HCT116 (cell line): ENCODE measurements around the gene THRB. TPM values are rescaled to one million over a fixed set of nuclear protein-coding genes. Genes with fewer than 3 reads are reported as not detected.

ENCODE experiments used
- ATAC-seq: fragments of 200-7000 bp; cut with Tn5 transposase; 2 replicates; pipeline ENCODE4 v1.9.1; 2020; ENCODE audit warnings: mild to moderate bottlenecking, moderate library complexity
- BruUV-seq: library from RNA; stranded (reverse); fragments of 400-500 nt; replicated peaks from 2 replicates; lab custom pipeline; 2021; lab: Mats Ljungman, UMichigan
- CTCF ChIA-PET: fragments of 300-600 bp; sonication (Branson Sonifier 250); formaldehyde crosslinking; loops from one replicate; lab custom pipeline; 2021; ENCODE audit warnings: antibody characterized with exemption; lab: Charles Lee
- POLR2A ChIA-PET: fragments of 300-600, 350-600 bp; sonication (Branson Sonifier 250); formaldehyde crosslinking; loops from one replicate; lab custom pipeline; 2021; ENCODE audit warnings: antibody characterized with exemption; lab: Charles Lee
- RAD21 ChIA-PET, 2 experiments: fragments of 300-600 bp; sonication (Branson Sonifier 250); formaldehyde crosslinking; loops; one replicate each; lab custom pipeline; 2023; ENCODE audit warnings: low total read pairs in 2 of 2; ENCODE audit not compliant: uncharacterized antibody in 2 of 2, unreplicated experiment in 2 of 2, low non-redundant PET in 1 of 2; lab: Charles Lee
- DNase-seq: peaks from one replicate; pipeline ENCODE4 v3.0.0-alpha.2; 2010; ENCODE audit warnings: low read depth, low spot score
- H2AFZ ChIP-seq: fragments of 200-600 bp; shearing (Covaris generic), sonication (generic); 2 replicates; pipeline ENCODE4 v1.6.1; 2017; ENCODE audit warnings: low read depth, mixed run types, mixed read lengths, antibody characterized with exemption, low read length; ENCODE audit not compliant: poor library complexity, severe bottlenecking
- H3K27ac ChIP-seq: 2 replicates; pipeline ENCODE4 v1.5.1; 2012; ENCODE audit warnings: low read depth, low read length
- H3K27me3 ChIP-seq: fragments of 200-600 bp; sonication (generic); 2 replicates; pipeline ENCODE4 v1.6.1; 2016; ENCODE audit warnings: mixed run types, low read length, mixed read lengths; ENCODE audit not compliant: insufficient read depth
- H3K36me3 ChIP-seq, 2 experiments: fragments of 200-500 bp in 1 of 2; fragments of 200-600 bp in 1 of 2; sonication (Bioruptor generic) in 1 of 2; sonication (generic) in 1 of 2; 2 replicates each; pipeline versions ENCODE4 v1.5.1 to v1.6.1; 2014 to 2016; ENCODE audit warnings: low read length in 2 of 2, inconsistent platforms in 1 of 2, mixed read lengths in 1 of 2, mixed run types in 1 of 2; ENCODE audit not compliant: insufficient read depth in 2 of 2, control insufficient read depth in 1 of 2
- H3K4me1 ChIP-seq, 2 experiments: fragments of 200-600 bp in 1 of 2; sonication (generic) in 1 of 2; 2 replicates each; pipeline versions ENCODE4 v1.5.1 to v1.6.1; 2012 to 2017; ENCODE audit warnings: low read length in 2 of 2, inconsistent platforms in 1 of 2, mild to moderate bottlenecking in 1 of 2, mixed read lengths in 1 of 2, mixed run types in 1 of 2, moderate library complexity in 1 of 2; ENCODE audit not compliant: insufficient read depth in 2 of 2, control insufficient read depth in 1 of 2
- H3K4me2 ChIP-seq: fragments of 200-600 bp; sonication (generic); 2 replicates; pipeline ENCODE4 v1.6.1; 2017; ENCODE audit warnings: mixed run types, low read length, mixed read lengths
- H3K4me3 ChIP-seq, 2 experiments: fragments of 200-600 bp in 1 of 2; sonication (generic) in 1 of 2; replicated peaks in 1 of 2; 2 replicates each; pipeline ENCODE4 v1.5.1; 2011 to 2016; ENCODE audit warnings: low read length in 2 of 2, control low read depth in 1 of 2, low read depth in 1 of 2, mild to moderate bottlenecking in 1 of 2, mixed read lengths in 1 of 2, mixed run types in 1 of 2
- H3K79me2 ChIP-seq: fragments of 200-600 bp; sonication (generic); 2 replicates; pipeline ENCODE4 v1.6.1; 2017; ENCODE audit warnings: mild to moderate bottlenecking, mixed run types, low read length, moderate library complexity, mixed read lengths; ENCODE audit not compliant: insufficient read depth
- H3K9ac ChIP-seq: fragments of 200-600 bp; sonication (generic); 2 replicates; pipeline ENCODE4 v1.6.1; 2016; ENCODE audit warnings: low read length, mixed read lengths
- H3K9me2 ChIP-seq: fragments of 200-600 bp; sonication (generic), shearing (Covaris generic); 2 replicates; pipeline ENCODE4 v1.6.1; 2017; ENCODE audit warnings: mixed run types, mild to moderate bottlenecking, moderate library complexity; ENCODE audit not compliant: insufficient read depth
- H3K9me3 ChIP-seq, 2 experiments: fragments of 200-500 bp in 1 of 2; fragments of 200-600 bp in 1 of 2; sonication (Bioruptor generic) in 1 of 2; sonication (generic) in 1 of 2; 2 replicates each; pipeline ENCODE4 v1.6.1; 2014 to 2017; ENCODE audit warnings: low read length in 2 of 2, mixed read lengths in 2 of 2, inconsistent platforms in 1 of 2, low read depth in 1 of 2, mild to moderate bottlenecking in 1 of 2, mixed run types in 1 of 2, moderate library complexity in 1 of 2; ENCODE audit not compliant: control insufficient read depth in 1 of 2, insufficient read depth in 1 of 2
- H4K20me1 ChIP-seq: fragments of 200-600 bp; sonication (generic), shearing (Covaris generic); 2 replicates; pipeline ENCODE4 v1.6.1; 2017; ENCODE audit warnings: mixed run types, mild to moderate bottlenecking, moderate library complexity; ENCODE audit not compliant: insufficient read depth
- CBX3 ChIP-seq: IDR thresholded peaks from 2 replicates; pipeline ENCODE4 v1.6.1; 2012; ENCODE audit warnings: low read depth
- CEBPB ChIP-seq: IDR thresholded peaks from 2 replicates; pipeline ENCODE4 v1.6.1; 2012; ENCODE audit warnings: low read depth
- ELF1 ChIP-seq: IDR thresholded peaks from 2 replicates; pipeline ENCODE4 v1.6.1; 2012; ENCODE audit warnings: low read depth, borderline replicate concordance
- EZH2 ChIP-seq: fragments of 200-600 bp; sonication (generic); IDR thresholded peaks from 2 replicates; pipeline ENCODE4 v1.6.1; 2017; ENCODE audit warnings: antibody characterized with exemption, mixed run types
- EZH2phosphoT487 ChIP-seq: fragments of 200-600 bp; IDR thresholded peaks from 2 replicates; pipeline ENCODE4 v1.6.1; 2018; ENCODE audit warnings: antibody characterized with exemption, borderline replicate concordance
- FOSL1 ChIP-seq: IDR thresholded peaks from 2 replicates; pipeline ENCODE4 v1.6.1; 2012; ENCODE audit warnings: low read depth
- JUND ChIP-seq: IDR thresholded peaks from 2 replicates; pipeline ENCODE4 v1.6.1; 2012
- POLR2A ChIP-seq: IDR thresholded peaks from 2 replicates; pipeline ENCODE4 v1.7.0; 2011; ENCODE audit warnings: borderline replicate concordance; ENCODE audit not compliant: insufficient read depth, insufficient read length; ENCODE audit errors: extremely low read depth
- POLR2AphosphoS5 ChIP-seq: IDR thresholded peaks from 2 replicates; pipeline ENCODE4 v1.6.1; 2011; ENCODE audit warnings: mild to moderate bottlenecking, low read depth, low read length, moderate library complexity
- RAD21 ChIP-seq: IDR thresholded peaks from 2 replicates; pipeline ENCODE4 v1.6.1; 2012; ENCODE audit warnings: low read depth, mild to moderate bottlenecking
- SRF ChIP-seq: IDR thresholded peaks from 2 replicates; pipeline ENCODE4 v1.6.1; 2012; ENCODE audit warnings: low read depth
- TCF7L2 ChIP-seq: IDR thresholded peaks from 2 replicates; pipeline ENCODE4 v1.7.0; 2011; ENCODE audit warnings: borderline replicate concordance, inconsistent platforms; ENCODE audit not compliant: insufficient read depth, insufficient read length; ENCODE audit errors: extremely low read depth
- ZFX ChIP-seq: fragments of 450-650 bp; IDR thresholded peaks from 2 replicates; pipeline ENCODE4 v1.6.1; 2017
- ZNF274 ChIP-seq: fragments of 200-500 bp; sonication (Bioruptor generic); IDR thresholded peaks from 2 replicates; pipeline ENCODE4 v1.6.1; 2014; ENCODE audit warnings: mild to moderate bottlenecking, low read depth, low read length, inconsistent platforms
- intact Hi-C: fragments of 100-400 bp; cut with micrococcal nuclease; formaldehyde crosslinking; loops from 2 replicates; pipeline ENCODE4 v1.10.0; 2022
- total RNA-seq: library from RNA; stranded (reverse); gene quantifications from one replicate; pipeline ENCODE4 v1.2.1, GENCODE V29; 2021; ENCODE audit not compliant: unreplicated experiment
- TF ChIP-seq, protein P1 (sequence below), 3 experiments: fragments of 200-600 bp in 1 of 3; sonication (generic) in 1 of 3; IDR thresholded peaks in 2 of 3; conservative IDR thresholded peaks in 1 of 3; 2 replicates each; pipeline ENCODE4 v1.5.1; 2012 to 2017; ENCODE audit warnings: low read depth in 2 of 3, low read length in 2 of 3, antibody characterized with exemption in 1 of 3, borderline replicate concordance in 1 of 3, control low read depth in 1 of 3, mild to moderate bottlenecking in 1 of 3, mixed read lengths in 1 of 3, mixed run types in 1 of 3, moderate library complexity in 1 of 3; ENCODE audit not compliant: insufficient read depth in 1 of 3
- TF ChIP-seq, protein P2 (sequence below): IDR thresholded peaks from 2 replicates; pipeline ENCODE4 v1.6.1; 2012; ENCODE audit warnings: low read depth
- TF ChIP-seq, protein P3 (sequence below): IDR thresholded peaks from 2 replicates; pipeline ENCODE4 v1.6.1; 2012

THRB gene
- total RNA-seq, 1 experiment from 2014 or later, result 2.5 TPM

DNA sequence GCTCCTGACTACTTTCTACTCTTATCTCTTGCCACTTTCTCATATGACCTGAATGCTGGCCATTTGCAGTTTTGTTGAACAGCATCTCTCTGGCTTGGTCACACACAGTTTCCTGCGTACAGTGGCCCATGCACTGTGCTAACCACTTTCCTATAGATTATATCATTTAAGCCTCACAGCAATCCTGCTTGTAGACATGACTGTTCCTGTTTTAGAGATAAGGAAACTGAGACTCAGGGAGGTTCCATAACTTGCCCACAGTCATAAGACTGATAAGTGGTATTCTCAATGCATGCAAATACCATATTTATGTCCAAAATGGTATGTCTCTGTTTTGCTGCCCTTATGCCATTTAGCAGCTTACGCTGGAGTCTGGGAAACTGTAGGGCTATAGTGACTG is 320.0 kb downstream of the THRB start:
- no TSS peak for BruUV-seq
- Histone ChIP-seq H4K20me1 (no peaks in the 10 kb centered on the region), H3K36me3 (no peaks in the 10 kb centered on the region), H3K4me1 (no peaks in the 10 kb centered on the region), H3K9me2 (no peaks in the 10 kb centered on the region), H3K27me3 (no peaks in the 10 kb centered on the region), H3K79me2 (no peaks in the 10 kb centered on the region), H3K27ac (no peak overlapping the region), H2AFZ (no peak overlapping the region), H3K9ac (no peak overlapping the region), H3K9me3 (no peaks in the 10 kb centered on the region), H3K4me2 (no peak overlapping the region), H3K4me3 (no peak overlapping the region)
- ATAC-seq, result no peak
- CTCF ChIA-PET, result interaction anchor here (3.1 kb wide), 1 partner anchor 11 kb away, joined by 11 read pairs; no protein-coding TSS in a partner anchor
- POLR2A ChIA-PET, result no interaction called here
- no peak for DNase-seq
- no peak for TF ChIP-seq SRF
- TF ChIP-seq, protein P1, sequence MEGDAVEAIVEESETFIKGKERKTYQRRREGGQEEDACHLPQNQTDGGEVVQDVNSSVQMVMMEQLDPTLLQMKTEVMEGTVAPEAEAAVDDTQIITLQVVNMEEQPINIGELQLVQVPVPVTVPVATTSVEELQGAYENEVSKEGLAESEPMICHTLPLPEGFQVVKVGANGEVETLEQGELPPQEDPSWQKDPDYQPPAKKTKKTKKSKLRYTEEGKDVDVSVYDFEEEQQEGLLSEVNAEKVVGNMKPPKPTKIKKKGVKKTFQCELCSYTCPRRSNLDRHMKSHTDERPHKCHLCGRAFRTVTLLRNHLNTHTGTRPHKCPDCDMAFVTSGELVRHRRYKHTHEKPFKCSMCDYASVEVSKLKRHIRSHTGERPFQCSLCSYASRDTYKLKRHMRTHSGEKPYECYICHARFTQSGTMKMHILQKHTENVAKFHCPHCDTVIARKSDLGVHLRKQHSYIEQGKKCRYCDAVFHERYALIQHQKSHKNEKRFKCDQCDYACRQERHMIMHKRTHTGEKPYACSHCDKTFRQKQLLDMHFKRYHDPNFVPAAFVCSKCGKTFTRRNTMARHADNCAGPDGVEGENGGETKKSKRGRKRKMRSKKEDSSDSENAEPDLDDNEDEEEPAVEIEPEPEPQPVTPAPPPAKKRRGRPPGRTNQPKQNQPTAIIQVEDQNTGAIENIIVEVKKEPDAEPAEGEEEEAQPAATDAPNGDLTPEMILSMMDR (IDR thresholded peaks at IDR 0.05 in 2 of 3, conservative IDR thresholded peaks at IDR 0.05 in 1 of 3; ENCODE audit: borderline replicate concordance in 1 of 3, insufficient read depth in 1 of 3, low read depth in 2 of 3, low read length in 2 of 3), result no peak
- TF ChIP-seq FOSL1, result no peak
- no peak for TF ChIP-seq RAD21
- no peak for TF ChIP-seq TCF7L2
- TF ChIP-seq ZNF274, result no peak
- no peak for TF ChIP-seq POLR2AphosphoS5
- TF ChIP-seq, protein P2, sequence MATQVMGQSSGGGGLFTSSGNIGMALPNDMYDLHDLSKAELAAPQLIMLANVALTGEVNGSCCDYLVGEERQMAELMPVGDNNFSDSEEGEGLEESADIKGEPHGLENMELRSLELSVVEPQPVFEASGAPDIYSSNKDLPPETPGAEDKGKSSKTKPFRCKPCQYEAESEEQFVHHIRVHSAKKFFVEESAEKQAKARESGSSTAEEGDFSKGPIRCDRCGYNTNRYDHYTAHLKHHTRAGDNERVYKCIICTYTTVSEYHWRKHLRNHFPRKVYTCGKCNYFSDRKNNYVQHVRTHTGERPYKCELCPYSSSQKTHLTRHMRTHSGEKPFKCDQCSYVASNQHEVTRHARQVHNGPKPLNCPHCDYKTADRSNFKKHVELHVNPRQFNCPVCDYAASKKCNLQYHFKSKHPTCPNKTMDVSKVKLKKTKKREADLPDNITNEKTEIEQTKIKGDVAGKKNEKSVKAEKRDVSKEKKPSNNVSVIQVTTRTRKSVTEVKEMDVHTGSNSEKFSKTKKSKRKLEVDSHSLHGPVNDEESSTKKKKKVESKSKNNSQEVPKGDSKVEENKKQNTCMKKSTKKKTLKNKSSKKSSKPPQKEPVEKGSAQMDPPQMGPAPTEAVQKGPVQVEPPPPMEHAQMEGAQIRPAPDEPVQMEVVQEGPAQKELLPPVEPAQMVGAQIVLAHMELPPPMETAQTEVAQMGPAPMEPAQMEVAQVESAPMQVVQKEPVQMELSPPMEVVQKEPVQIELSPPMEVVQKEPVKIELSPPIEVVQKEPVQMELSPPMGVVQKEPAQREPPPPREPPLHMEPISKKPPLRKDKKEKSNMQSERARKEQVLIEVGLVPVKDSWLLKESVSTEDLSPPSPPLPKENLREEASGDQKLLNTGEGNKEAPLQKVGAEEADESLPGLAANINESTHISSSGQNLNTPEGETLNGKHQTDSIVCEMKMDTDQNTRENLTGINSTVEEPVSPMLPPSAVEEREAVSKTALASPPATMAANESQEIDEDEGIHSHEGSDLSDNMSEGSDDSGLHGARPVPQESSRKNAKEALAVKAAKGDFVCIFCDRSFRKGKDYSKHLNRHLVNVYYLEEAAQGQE, result no peak
- TF ChIP-seq EZH2phosphoT487, result no peak
- no peak for TF ChIP-seq POLR2A
- no peak for TF ChIP-seq CEBPB
- TF ChIP-seq ELF1, result no peak
- no peak for TF ChIP-seq ZFX
- TF ChIP-seq JUND, result no peak
- TF ChIP-seq, protein P3, sequence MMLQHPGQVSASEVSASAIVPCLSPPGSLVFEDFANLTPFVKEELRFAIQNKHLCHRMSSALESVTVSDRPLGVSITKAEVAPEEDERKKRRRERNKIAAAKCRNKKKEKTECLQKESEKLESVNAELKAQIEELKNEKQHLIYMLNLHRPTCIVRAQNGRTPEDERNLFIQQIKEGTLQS, result no peak
- TF ChIP-seq EZH2, result no peak
- no peak for TF ChIP-seq CBX3
- RAD21 ChIA-PET, result no interaction called here
- intact Hi-C loops, result no loop called here
